AG10803 (cell line): ENCODE data around the gene PKMYT1.

ENCODE experiments used
- DNase-seq: peaks from one replicate; pipeline ENCODE4 v3.0.0; 2010; ENCODE audit warnings: low read depth
- H3K4me3 ChIP-seq: 2 replicates; pipeline ENCODE4 v1.5.1; 2011; ENCODE audit warnings: mild to moderate bottlenecking, low read length, control low read depth
- TF ChIP-seq, protein P1 (sequence below): conservative IDR thresholded peaks from 2 replicates; pipeline ENCODE4 v1.5.1; 2011; ENCODE audit warnings: mild to moderate bottlenecking, low read length, control low read depth, inconsistent platforms

The PKMYT1 gene

DNA sequence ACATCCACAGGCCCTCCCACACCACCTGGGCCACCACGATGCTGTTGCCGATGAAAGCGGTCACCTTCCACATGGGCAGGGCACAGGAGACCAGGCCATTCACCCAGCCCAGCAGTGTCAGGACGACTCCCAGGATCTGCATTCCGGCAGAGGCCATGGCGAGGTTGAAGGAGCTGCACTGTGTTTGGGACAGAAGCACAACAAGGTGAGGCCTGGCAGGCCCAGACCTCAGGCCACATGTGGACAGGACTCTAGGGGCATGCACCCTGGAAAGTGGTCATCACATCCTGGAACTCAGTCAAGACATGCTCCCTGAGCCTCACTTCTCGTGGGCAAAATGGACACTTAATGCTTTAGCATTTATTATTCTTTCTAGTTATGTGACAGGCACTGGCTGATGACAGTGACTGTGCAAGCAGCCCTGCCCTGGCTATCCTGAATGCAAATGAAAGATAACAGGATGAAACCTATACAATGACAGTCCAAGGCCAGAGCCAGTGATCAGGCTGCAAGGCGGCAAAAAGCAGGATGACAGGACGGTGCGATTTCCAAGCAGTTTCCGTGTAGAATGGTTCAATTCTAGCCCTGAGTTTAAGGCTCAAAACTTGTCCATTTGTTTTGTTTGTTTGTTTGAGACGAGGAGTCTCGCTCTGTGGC is 35.7 kb upstream of the PKMYT1 start:
- H3K4me3 ChIP-seq = no peak overlapping the region
- no peak for DNase-seq
- TF ChIP-seq, protein P1, sequence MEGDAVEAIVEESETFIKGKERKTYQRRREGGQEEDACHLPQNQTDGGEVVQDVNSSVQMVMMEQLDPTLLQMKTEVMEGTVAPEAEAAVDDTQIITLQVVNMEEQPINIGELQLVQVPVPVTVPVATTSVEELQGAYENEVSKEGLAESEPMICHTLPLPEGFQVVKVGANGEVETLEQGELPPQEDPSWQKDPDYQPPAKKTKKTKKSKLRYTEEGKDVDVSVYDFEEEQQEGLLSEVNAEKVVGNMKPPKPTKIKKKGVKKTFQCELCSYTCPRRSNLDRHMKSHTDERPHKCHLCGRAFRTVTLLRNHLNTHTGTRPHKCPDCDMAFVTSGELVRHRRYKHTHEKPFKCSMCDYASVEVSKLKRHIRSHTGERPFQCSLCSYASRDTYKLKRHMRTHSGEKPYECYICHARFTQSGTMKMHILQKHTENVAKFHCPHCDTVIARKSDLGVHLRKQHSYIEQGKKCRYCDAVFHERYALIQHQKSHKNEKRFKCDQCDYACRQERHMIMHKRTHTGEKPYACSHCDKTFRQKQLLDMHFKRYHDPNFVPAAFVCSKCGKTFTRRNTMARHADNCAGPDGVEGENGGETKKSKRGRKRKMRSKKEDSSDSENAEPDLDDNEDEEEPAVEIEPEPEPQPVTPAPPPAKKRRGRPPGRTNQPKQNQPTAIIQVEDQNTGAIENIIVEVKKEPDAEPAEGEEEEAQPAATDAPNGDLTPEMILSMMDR = no peak

DNA sequence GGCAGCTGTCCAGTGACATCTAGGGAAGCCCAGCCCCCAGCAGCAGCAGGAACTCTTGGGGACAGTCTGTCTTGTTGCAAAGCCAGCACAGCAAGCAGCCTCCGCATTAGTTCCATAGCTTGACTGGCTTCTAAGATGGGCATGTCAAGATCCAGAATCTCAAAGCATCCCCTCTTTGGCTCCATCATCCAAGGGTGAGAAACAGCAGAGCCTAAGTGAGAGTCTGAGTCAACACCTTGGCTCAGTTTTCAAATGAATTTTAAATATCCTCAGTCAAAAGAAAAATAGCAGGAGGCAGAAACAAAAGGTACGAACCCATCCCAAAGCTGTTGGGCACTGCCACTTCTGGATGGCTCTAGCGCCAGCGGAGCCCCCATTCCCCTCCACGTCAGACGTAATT is 34.7 kb upstream of the PKMYT1 start:
- DNase-seq = no peak
- TF ChIP-seq, protein P1 = no peak
- H3K4me3 ChIP-seq = no peak overlapping the region

GRCh38 chr16:3013998-3014690 is 33.9 kb upstream of the PKMYT1 start:
- no peak for DNase-seq
- TF ChIP-seq, protein P1 = no peak
- no peak overlapping the region for H3K4me3 ChIP-seq

- TF ChIP-seq, protein P1 = no peak; the same call in 1 of the 2 replicates
- DNase-seq = no peak
- no peak overlapping the region for H3K4me3 ChIP-seq
Measured at GRCh38 chr16:3013491-3013951, 33.3 kb upstream of the PKMYT1 start.

- DNase-seq = no peak
- TF ChIP-seq, protein P1 = no peak
- H3K4me3 ChIP-seq = no peak within 1 kb of the TSS
Measured at GRCh38 chr16:3012828-3013420, 32.7 kb upstream of the PKMYT1 start, which contains the start of gene CLDN9. Gene CLDN9 (plus strand): TSS chr16:3012923. CDS start chr16:3013363, 440 bp downstream.

DNA sequence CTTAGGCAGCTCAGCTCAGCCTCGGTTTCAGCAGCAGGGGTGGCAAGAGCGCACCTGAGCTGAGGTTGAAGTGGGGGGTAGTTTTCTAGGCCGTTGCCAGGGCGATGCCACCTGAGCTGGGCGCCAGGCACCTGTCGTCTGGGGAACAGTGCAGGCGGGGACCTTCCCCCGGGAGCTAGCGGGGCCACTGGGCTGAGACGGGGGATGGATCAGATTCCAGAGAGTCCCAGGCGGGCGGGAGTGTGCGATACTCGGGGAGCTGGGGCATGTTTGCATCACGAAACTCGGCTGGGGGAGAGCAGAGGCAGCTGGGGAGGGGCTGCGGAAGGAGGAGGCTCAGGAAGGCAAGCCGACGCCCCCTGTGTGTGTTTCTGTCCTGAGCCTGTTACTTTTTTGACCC is 32.0 kb upstream of the PKMYT1 start:
- DNase-seq = no peak
- TF ChIP-seq, protein P1 = no peak
- no peak overlapping the region for H3K4me3 ChIP-seq

- TF ChIP-seq, protein P1 = no peak
- no peak overlapping the region for H3K4me3 ChIP-seq
- no peak for DNase-seq
Measured at GRCh38 chr16:3010510-3010909, 30.3 kb upstream of the PKMYT1 start.
